ENCODE measurements around the gene MAGI1. TPM values are rescaled to one million over a fixed set of nuclear protein-coding genes. Genes with fewer than 3 reads are reported as not detected.

MAGI1 gene
- total RNA-seq, 3 donors from 2014 or later (not counting 1 experiment from before 2014, with no cell fraction given), result not detected

- H3K27me3 ChIP-seq (ENCODE audit: control insufficient read depth, insufficient read depth, low read length), result no peaks in the 10 kb centered on the region
- no peaks in the 10 kb centered on the region for H3K27me3 Mint-ChIP-seq (ENCODE audit: low read depth in 2 of 2)
- no peak for TF ChIP-seq CTCF (IDR thresholded peaks at IDR 0.05)
- H3K27ac ChIP-seq (ENCODE audit: low read length), result no peak overlapping the region
- H3K27ac Mint-ChIP-seq, result no peak overlapping the region
- no peak overlapping the region for H3K4me3 ChIP-seq (ENCODE audit: low read length)
- no peaks in the 10 kb centered on the region for H3K36me3 ChIP-seq (ENCODE audit: control insufficient read depth, insufficient read depth, low read length)
- WGBS (ENCODE audit: insufficient coverage), result 68% methylated on average over 1 of the region's 1 CpG
- H3K4me1 Mint-ChIP-seq, result no peaks in the 10 kb centered on the region
- no peaks in the 10 kb centered on the region for H3K36me3 Mint-ChIP-seq
- no peak overlapping the region for H3K4me3 Mint-ChIP-seq
- no peaks in the 10 kb centered on the region for H3K9me3 ChIP-seq (ENCODE audit: control insufficient read depth, insufficient read depth, low read length)
- ATAC-seq (no peak), DNase-seq (no peak)
- H3K9me3 Mint-ChIP-seq, result peaks cover 4 to 5% of the 10 kb centered on the region in 2 donors
- H3K4me1 ChIP-seq (ENCODE audit: control insufficient read depth, insufficient read depth, low read length), result no peaks in the 10 kb centered on the region
- intact Hi-C loops (cut with micrococcal nuclease), result no loop called here
These were observed 202.7 kb downstream of the MAGI1 start for GRCh38 chr3:65836047-65836446.

DNA sequence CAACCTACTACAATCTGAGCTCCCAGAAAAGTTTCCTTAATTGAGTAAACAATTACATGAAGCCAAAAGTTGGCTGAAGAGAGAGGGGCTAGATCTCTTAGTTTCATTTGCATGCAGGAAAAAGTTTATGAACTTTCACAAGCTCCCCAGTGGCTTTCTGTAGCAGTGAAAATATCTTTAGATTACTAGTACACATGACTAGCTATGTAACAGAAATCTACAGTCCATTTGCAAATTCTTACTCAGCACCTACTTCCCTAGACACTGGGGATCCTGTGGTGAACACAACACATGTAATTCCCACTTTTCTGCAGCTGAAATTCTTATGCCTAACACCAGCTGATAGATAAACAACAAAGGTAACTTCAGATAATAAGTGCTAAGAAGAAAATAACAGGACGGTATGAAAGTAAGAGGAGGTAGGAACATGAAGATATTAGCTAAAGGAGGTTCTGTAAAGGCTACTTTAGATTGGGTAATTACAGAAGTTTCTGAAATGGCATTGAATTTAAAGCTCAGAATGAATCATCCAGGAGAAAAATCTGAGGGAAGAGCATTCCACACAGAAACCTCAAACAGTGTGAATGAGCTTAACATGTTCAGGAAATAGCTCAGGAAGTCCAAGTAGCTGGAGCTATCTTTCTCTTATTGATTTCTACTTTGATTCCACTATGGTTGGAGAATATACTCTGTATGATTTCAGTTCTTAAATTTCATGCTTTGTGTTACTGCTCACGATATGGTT, 204.8 kb downstream of the MAGI1 start:
- Histone ChIP-seq H3K27ac (ENCODE audit: low read length) (no peak overlapping the region), H3K4me1 (ENCODE audit: control insufficient read depth, insufficient read depth, low read length) (no peaks in the 10 kb centered on the region), H3K27me3 (ENCODE audit: control insufficient read depth, insufficient read depth, low read length) (no peaks in the 10 kb centered on the region), H3K4me3 (ENCODE audit: low read length) (no peak overlapping the region), H3K9me3 (ENCODE audit: control insufficient read depth, insufficient read depth, low read length) (no peaks in the 10 kb centered on the region), H3K36me3 (ENCODE audit: control insufficient read depth, insufficient read depth, low read length) (no peaks in the 10 kb centered on the region)
- intact Hi-C loops (cut with micrococcal nuclease), result no loop called here
- Mint-ChIP-seq H3K27ac (no peak overlapping the region), H3K27me3 (ENCODE audit: low read depth in 2 of 2) (no peaks in the 10 kb centered on the region), H3K36me3 (no peaks in the 10 kb centered on the region), H3K4me1 (no peaks in the 10 kb centered on the region), H3K4me3 (no peak overlapping the region), H3K9me3 (peaks cover 4 to 5% of the 10 kb centered on the region in 2 donors)
- ATAC-seq (no peak), DNase-seq (no peak)
- no peak for TF ChIP-seq CTCF (IDR thresholded peaks at IDR 0.05)
- 82% methylated on average over 2 of the region's 2 CpGs for WGBS (ENCODE audit: insufficient coverage)

- Mint-ChIP-seq H3K4me3 (no peak overlapping the region), H3K27me3 (ENCODE audit: low read depth in 2 of 2) (no peaks in the 10 kb centered on the region), H3K27ac (no peak overlapping the region), H3K36me3 (no peaks in the 10 kb centered on the region), H3K4me1 (no peaks in the 10 kb centered on the region), H3K9me3 (peaks cover 2 to 5% of the 10 kb centered on the region in 2 donors)
- Histone ChIP-seq H3K27ac (ENCODE audit: low read length) (no peak overlapping the region), H3K36me3 (ENCODE audit: control insufficient read depth, insufficient read depth, low read length) (no peaks in the 10 kb centered on the region), H3K4me3 (ENCODE audit: low read length) (no peak overlapping the region), H3K4me1 (ENCODE audit: control insufficient read depth, insufficient read depth, low read length) (no peaks in the 10 kb centered on the region), H3K9me3 (ENCODE audit: control insufficient read depth, insufficient read depth, low read length) (no peaks in the 10 kb centered on the region), H3K27me3 (ENCODE audit: control insufficient read depth, insufficient read depth, low read length) (no peaks in the 10 kb centered on the region)
- no peak for TF ChIP-seq CTCF (IDR thresholded peaks at IDR 0.05)
- DNase-seq, result no peak
- 69% methylated on average over 3 of the region's 3 CpGs for WGBS (ENCODE audit: insufficient coverage)
- intact Hi-C loops (cut with micrococcal nuclease), result no loop called here
- ATAC-seq, result no peak
These were observed 206.8 kb downstream of the MAGI1 start for GRCh38 chr3:65831733-65832425.

Data from natural killer cell (primary cell).